ENCODE measurements around the gene MRPS12.

- TF ChIP-seq, protein P1, sequence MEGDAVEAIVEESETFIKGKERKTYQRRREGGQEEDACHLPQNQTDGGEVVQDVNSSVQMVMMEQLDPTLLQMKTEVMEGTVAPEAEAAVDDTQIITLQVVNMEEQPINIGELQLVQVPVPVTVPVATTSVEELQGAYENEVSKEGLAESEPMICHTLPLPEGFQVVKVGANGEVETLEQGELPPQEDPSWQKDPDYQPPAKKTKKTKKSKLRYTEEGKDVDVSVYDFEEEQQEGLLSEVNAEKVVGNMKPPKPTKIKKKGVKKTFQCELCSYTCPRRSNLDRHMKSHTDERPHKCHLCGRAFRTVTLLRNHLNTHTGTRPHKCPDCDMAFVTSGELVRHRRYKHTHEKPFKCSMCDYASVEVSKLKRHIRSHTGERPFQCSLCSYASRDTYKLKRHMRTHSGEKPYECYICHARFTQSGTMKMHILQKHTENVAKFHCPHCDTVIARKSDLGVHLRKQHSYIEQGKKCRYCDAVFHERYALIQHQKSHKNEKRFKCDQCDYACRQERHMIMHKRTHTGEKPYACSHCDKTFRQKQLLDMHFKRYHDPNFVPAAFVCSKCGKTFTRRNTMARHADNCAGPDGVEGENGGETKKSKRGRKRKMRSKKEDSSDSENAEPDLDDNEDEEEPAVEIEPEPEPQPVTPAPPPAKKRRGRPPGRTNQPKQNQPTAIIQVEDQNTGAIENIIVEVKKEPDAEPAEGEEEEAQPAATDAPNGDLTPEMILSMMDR (IDR thresholded peaks at IDR 0.05): no peak
- TF ChIP-seq POLR2AphosphoS5 (IDR thresholded peaks at IDR 0.05) (no peak), POLR2A (IDR thresholded peaks at IDR 0.05; ENCODE audit: low read depth) (no peak), EP300 (IDR thresholded peaks at IDR 0.05) (no peak)
Observed at GRCh38 chr19:38953677-38954076, 22.9 kb downstream of the MRPS12 start.
